ENCODE results near the gene BEAN1. TPM values are rescaled to one million over a fixed set of nuclear protein-coding genes. Genes with fewer than 3 reads are reported as not detected.
"Not testable (repeated sequence)": the region's sequence is repeated elsewhere in the genome, so short reads cannot be mapped to it uniquely, and the experiment has no call there.

The BEAN1 gene
- total RNA-seq, 4 donors from 2014 or later: not detected

DNA sequence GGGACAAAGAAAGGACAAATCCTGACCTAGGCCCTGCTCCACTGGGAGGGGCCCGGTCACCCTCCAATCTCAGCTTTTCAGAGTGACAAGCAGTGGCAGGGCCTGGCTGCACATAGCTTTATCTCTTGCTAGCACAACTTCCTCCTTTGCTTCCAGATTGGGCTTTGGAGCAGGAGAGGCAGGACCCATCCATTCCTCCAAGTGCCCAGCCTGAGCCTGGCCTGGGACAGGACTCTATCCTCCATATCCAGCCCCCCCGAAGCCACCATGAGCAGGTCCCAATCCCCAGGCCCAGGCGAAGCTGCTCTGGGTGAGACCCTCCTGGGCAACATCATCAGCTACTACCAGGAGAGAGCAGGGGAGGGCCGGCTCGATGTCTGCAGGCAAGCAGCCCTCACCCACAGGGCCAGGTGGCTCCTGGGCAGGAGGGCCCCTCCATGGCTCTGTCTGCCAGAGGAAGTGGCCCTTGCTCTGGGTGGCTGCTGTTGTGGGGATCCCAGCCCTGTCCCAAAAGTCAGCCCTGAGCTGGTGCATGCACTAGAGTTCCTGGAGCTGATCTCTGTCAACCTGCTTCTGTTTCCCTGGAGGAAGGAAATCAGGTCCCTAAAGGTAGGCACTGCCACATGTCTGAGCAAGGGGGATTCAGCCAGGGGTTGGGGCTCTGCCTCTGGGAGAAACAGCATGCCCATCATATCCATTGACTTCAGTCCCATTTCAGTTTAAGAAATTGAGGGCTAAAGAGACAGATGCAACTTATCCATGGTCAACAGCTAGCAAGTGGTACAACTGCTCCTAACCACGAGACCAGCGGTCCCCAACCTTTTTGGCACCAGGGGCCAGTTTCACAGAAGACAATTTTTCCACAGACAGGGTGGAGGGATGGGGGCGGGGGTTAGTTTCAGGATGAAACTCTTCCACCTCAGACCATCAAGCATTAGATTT is 64.0 kb downstream of the BEAN1 start:
- Histone ChIP-seq H3K9me3 (no peaks in the 10 kb centered on the region), H3K27ac (no peak overlapping the region), H3K36me3 (no peaks in the 10 kb centered on the region), H3K27me3 (no peaks in the 10 kb centered on the region), H3K4me3 (no peak overlapping the region), H3K4me1 (peaks cover 0 to 5% (median 0%) of the 10 kb centered on the region in 4 donors)
- TF ChIP-seq, protein P1, sequence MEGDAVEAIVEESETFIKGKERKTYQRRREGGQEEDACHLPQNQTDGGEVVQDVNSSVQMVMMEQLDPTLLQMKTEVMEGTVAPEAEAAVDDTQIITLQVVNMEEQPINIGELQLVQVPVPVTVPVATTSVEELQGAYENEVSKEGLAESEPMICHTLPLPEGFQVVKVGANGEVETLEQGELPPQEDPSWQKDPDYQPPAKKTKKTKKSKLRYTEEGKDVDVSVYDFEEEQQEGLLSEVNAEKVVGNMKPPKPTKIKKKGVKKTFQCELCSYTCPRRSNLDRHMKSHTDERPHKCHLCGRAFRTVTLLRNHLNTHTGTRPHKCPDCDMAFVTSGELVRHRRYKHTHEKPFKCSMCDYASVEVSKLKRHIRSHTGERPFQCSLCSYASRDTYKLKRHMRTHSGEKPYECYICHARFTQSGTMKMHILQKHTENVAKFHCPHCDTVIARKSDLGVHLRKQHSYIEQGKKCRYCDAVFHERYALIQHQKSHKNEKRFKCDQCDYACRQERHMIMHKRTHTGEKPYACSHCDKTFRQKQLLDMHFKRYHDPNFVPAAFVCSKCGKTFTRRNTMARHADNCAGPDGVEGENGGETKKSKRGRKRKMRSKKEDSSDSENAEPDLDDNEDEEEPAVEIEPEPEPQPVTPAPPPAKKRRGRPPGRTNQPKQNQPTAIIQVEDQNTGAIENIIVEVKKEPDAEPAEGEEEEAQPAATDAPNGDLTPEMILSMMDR (IDR thresholded peaks at IDR 0.05): no peak
- no peak for TF ChIP-seq POLR2A (IDR thresholded peaks at IDR 0.05)
- DNase-seq: peak in 2 of 3 donors; percentile 39 to 44

DNA sequence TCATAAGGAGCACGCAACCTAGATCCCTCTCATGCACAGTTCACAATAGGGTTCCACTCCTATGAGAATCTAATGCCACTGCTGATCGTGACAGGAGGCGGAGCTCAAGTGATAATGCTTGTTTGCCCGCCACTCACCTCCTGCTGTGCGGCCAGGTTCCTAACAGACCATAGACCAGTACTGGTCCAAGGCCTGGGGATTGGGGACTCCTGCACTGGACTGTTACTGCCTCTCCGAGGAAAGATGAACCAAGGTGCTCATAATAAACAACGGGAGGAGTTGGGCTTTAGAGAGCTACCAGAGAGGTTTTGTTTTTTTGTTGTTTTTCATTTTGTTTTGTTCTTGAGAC is 64.6 kb downstream of the BEAN1 start:
- TF ChIP-seq, protein P1 (IDR thresholded peaks at IDR 0.05): no peak
- no peak for TF ChIP-seq POLR2A (IDR thresholded peaks at IDR 0.05)
- peak in 2 of 3 donors; percentile 4 to 26 for DNase-seq
- H3K27ac ChIP-seq: no peak overlapping the region
- H3K27me3 ChIP-seq: no peaks in the 10 kb centered on the region
- no peaks in the 10 kb centered on the region for H3K9me3 ChIP-seq
- H3K4me3 ChIP-seq: no peak overlapping the region
- H3K36me3 ChIP-seq: no peaks in the 10 kb centered on the region
- peaks cover 0 to 5% (median 0%) of the 10 kb centered on the region in 4 donors for H3K4me1 ChIP-seq

DNA sequence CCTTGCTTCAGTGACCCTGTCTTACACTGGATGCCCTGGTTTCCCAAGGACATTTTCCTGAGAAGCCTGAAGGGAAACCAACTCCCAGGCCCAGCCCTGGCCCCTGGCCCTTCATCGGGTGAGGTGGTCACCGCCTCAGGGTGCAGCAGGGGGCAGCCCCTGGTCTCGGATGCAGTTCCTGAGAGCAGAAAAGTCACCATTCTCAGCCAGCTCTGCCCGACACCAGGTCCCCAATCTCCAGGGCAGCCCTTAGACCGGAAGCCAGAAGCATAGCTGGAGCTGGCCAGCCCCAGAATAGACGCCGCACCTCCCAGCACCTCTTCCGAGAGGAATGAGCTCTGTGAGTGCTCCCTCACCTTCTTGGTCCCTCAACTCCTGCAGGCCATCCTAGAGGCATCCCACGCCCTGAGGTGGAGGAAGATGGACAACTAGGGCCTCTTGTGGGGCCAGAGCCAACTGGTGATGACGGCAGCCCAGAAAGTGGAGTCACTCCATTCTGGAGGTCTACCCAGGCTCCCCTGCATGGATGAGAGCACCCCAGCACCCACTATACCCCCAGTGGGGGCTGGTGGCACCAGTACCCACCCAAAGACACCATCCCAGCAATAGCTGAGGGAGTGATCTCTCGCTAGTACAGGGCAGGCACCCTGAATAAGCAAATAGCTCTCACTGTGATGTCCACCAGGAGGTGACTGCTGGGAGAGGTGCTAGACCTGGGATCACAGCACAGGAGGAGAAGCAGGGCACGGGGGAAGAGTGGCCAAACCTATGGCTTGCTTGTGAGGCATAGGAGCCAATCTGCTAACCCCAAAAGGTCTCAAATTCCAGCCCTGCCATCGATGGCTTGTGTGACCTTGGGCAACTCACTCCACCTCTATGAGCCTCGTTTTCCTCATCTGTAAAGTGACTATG is 66.7 kb downstream of the BEAN1 start:
- no peaks in the 10 kb centered on the region for H3K9me3 ChIP-seq
- H3K4me1 ChIP-seq: no peaks in the 10 kb centered on the region
- H3K36me3 ChIP-seq: no peaks in the 10 kb centered on the region
- no peak for TF ChIP-seq POLR2A (IDR thresholded peaks at IDR 0.05)
- TF ChIP-seq, protein P1 (IDR thresholded peaks at IDR 0.05): no peak
- no peak overlapping the region for H3K4me3 ChIP-seq
- no peak overlapping the region for H3K27ac ChIP-seq
- H3K27me3 ChIP-seq: no peaks in the 10 kb centered on the region
- DNase-seq: peak in 2 of 3 donors; percentile 28 to 36

DNA sequence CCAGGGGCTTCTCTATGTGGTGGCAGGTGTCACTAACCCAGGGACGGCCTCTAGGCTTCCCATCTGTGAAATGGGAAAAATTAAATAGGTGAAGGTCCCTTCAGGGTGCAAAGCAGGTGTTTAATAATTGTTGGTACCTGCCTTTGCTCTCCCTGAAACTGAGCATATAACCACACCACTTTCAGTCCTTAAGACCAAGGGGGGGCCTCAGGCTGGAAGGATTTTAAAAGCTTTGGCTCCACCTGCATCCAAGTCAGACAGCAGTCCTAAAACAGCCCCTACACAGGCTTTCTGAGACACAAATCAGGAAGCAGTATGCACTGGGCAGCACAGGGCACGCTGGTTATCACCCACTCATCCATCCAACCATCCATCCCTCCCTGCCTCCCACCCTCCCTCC is 67.8 kb downstream of the BEAN1 start:
- TF ChIP-seq POLR2A (IDR thresholded peaks at IDR 0.05): no peak
- TF ChIP-seq, protein P1 (IDR thresholded peaks at IDR 0.05): no peak
- Histone ChIP-seq H3K4me3 (no peak overlapping the region), H3K27me3 (no peaks in the 10 kb centered on the region), H3K36me3 (no peaks in the 10 kb centered on the region), H3K4me1 (no peaks in the 10 kb centered on the region), H3K9me3 (no peaks in the 10 kb centered on the region), H3K27ac (no peak overlapping the region)
- DNase-seq: peak in 1 of 3 donors; percentile 13

DNA sequence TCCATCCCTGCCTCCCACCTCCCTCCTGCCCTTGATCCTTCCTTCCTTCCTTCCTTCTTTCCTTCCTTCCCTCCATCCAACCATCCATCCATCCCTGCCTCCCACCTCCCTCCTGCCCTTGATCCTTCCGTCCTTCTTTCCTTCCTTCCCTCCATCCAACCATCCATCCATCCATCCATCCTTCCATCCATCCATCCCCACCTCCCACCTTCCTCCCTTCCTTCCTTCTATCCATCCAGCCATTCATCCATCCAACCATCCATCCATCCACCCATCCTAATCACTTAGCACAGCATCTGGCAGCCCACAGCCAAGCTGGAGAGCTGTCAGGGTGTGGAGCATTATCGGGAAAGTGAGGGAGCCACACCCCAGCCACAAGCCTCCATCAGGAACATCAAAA is 68.3 kb downstream of the BEAN1 start:
- Histone ChIP-seq H3K4me1 (no peaks in the 10 kb centered on the region), H3K4me3 (no peak overlapping the region), H3K27me3 (no peaks in the 10 kb centered on the region), H3K27ac (no peak overlapping the region), H3K36me3 (no peaks in the 10 kb centered on the region), H3K9me3 (no peaks in the 10 kb centered on the region)
- DNase-seq: peak in 2 of 3 donors; percentile 9 to 13
- TF ChIP-seq, protein P1 (IDR thresholded peaks at IDR 0.05): no peak
- no peak for TF ChIP-seq POLR2A (IDR thresholded peaks at IDR 0.05)

DNA sequence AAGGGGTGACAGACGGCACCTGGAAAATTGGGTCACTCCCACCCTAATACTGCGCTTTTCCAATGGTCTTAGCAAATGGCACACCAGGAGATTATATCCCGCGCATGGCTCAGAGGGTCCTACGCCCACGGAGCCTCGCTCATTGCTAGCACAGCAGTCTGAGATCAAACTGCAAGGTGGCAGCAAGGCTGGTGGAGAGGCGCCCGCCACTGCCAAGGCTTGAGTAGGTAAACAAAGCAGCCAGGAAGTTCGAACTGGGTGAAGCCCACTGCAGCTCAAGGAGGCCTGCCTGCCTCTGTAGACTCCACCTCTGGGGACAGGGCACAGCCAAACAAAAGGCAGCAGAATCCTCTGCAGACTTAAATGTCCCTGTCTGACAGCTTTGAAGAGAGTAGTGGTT is 69.1 kb downstream of the BEAN1 start:
- DNase-seq: peak in 1 of 3 donors; percentile 18

DNA sequence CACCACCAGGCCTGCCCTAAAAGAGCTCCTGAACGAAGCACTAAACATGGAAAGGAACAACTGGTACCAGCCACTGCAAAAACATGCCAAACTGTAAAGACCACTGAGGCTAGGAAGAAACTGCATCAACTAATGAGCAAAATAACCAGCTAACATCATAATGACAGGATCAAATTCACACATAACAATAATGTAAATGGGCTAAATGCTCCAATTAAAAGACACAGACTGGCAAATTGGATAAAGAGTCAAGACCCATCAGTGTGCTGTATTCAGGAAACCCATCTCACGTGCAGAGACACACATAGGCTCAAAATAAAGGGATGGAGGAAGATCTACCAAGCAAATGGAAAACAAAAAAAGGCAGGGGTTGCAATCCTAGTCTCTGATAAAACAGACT is 70.8 kb downstream of the BEAN1 start:
- H3K27ac ChIP-seq, H3K9me3 ChIP-seq, H3K4me1 ChIP-seq, H3K36me3 ChIP-seq, H3K27me3 ChIP-seq, H3K4me3 ChIP-seq, DNase-seq: not testable (repeated sequence)

More for the DNA sequence above, 69.1 kb downstream of the BEAN1 start:
- not testable (repeated sequence) for H3K36me3 ChIP-seq, H3K9me3 ChIP-seq, H3K4me1 ChIP-seq, H3K4me3 ChIP-seq, H3K27me3 ChIP-seq, H3K27ac ChIP-seq

DNA sequence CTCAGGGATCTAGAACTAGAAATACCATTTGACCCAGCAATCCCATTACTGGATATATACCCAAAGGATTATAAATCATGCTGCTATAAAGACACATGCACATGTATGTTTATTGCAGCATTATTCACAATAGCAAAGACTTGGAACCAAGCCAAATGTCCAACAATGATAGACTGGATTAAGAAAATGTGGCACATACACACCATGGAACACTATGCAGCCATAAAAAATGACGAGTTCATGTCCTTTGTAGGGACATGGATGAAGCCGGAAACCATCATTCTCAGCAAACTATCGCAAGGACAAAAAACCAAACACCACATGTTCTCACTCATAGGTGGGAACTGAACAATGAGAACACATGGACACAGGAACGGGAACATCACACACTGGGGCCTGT is 74.5 kb downstream of the BEAN1 start:
- H3K27ac ChIP-seq, H3K36me3 ChIP-seq, H3K4me1 ChIP-seq, DNase-seq, H3K27me3 ChIP-seq, H3K4me3 ChIP-seq, H3K9me3 ChIP-seq: not testable (repeated sequence)

All from Peyer's patch (tissue), 4 donors.